K562 (cell line): Measurements from ENCODE around the gene DDX20. TPM values are rescaled to one million over a fixed set of nuclear protein-coding genes. Genes with fewer than 3 reads are reported as not detected.

Experiments used
- ATAC-seq: fragments of 200-7000 bp; cut with Tn5 transposase; 3 replicates; pipeline ENCODE4 v1.9.1; 2020; ENCODE audit warnings: moderate library complexity
- BruUV-seq: library from RNA; stranded (reverse); fragments of 400-500 nt; replicated peaks from 2 replicates; lab custom pipeline; 2021; lab: Mats Ljungman, UMichigan
- CTCF ChIA-PET: fragments of 300-600 bp; formaldehyde crosslinking; extraction: SDS; loops from one replicate; lab custom pipeline; 2021; ENCODE audit warnings: low intra/inter-chr PET ratio; lab: Yijun Ruan, JAX
- POLR2A ChIA-PET: fragments of 300-600, 350-650 bp; sonication (Branson Sonifier 250); formaldehyde crosslinking; extraction: SDS; loops from one replicate; lab custom pipeline; 2021; ENCODE audit warnings: antibody characterized with exemption, inconsistent platforms; lab: Yijun Ruan, JAX
- DNase-seq, 4 experiments: peaks; one replicate each; pipeline versions ENCODE4 v3.0.0 to v3.0.0-alpha.2; 2011 to 2018; ENCODE audit warnings: low spot score in 3 of 4, mixed read lengths in 3 of 4; ENCODE audit errors: extremely low read depth in 1 of 4
- FAIRE-seq: peaks from 2 replicates; lab custom pipeline; 2011; peaks lifted over from hg19 to GRCh38; lab: Jason Lieb, UNC
- H2AFZ ChIP-seq: 2 replicates; pipeline ENCODE4 v1.6.0; 2011; ENCODE audit warnings: low read depth, low read length, control low read depth, inconsistent platforms
- H3K27ac ChIP-seq: fragments of 200-600 bp; 3 replicates; pipeline ENCODE4 v1.8.0; 2011; ENCODE audit warnings: low read depth, mild to moderate bottlenecking, control low read depth, inconsistent platforms, low read length, moderate library complexity, mixed read lengths; ENCODE audit errors: extremely low read depth
- H3K27me3 ChIP-seq, 2 experiments: fragments of 300-600 bp in 1 of 2; 2 replicates in 1 of 2; 3 replicates in 1 of 2; pipeline versions ENCODE4 v1.6.0 to v1.8.0; 2011; ENCODE audit warnings: inconsistent platforms in 2 of 2, low read length in 2 of 2, mild to moderate bottlenecking in 1 of 2, mixed read lengths in 1 of 2, moderate library complexity in 1 of 2; ENCODE audit not compliant: control insufficient read depth in 2 of 2, insufficient read depth in 2 of 2
- H3K36me3 ChIP-seq: fragments of 300-600 bp; 3 replicates; pipeline ENCODE4 v1.8.0; 2011; ENCODE audit warnings: mild to moderate bottlenecking, low read length, inconsistent platforms; ENCODE audit not compliant: control insufficient read depth, insufficient read depth
- H3K4me1 ChIP-seq, 2 experiments: fragments of 200-600 bp in 1 of 2; replicated peaks in 1 of 2; 2 replicates in 1 of 2; 3 replicates in 1 of 2; pipeline versions ENCODE4 v1.5.1 to v1.8.0; 2011; ENCODE audit warnings: inconsistent platforms in 2 of 2, low read length in 2 of 2, mild to moderate bottlenecking in 1 of 2, mixed read lengths in 1 of 2, moderate library complexity in 1 of 2; ENCODE audit not compliant: control insufficient read depth in 2 of 2, insufficient read depth in 2 of 2
- H3K4me2 ChIP-seq: 2 replicates; pipeline ENCODE4 v1.6.1; 2011; ENCODE audit warnings: low read length, control low read depth, inconsistent platforms, mixed read lengths; ENCODE audit not compliant: insufficient read depth
- H3K4me3 ChIP-seq: fragments of 200-600 bp; sonication (generic), shearing (Covaris generic); 2 replicates; pipeline ENCODE4 v1.5.1; 2016; ENCODE audit warnings: control low read depth, inconsistent platforms
- H3K79me2 ChIP-seq: fragments of 200-600 bp; 3 replicates; pipeline ENCODE4 v1.8.0; 2011; ENCODE audit warnings: low read length, inconsistent platforms; ENCODE audit not compliant: control insufficient read depth, insufficient read depth
- H3K9ac ChIP-seq, 2 experiments: 2 replicates each; pipeline versions ENCODE4 v1.6.0 to v1.6.1; 2011; ENCODE audit warnings: low read depth in 2 of 2, low read length in 2 of 2, control low read depth in 1 of 2, inconsistent platforms in 1 of 2, mild to moderate bottlenecking in 1 of 2, mixed read lengths in 1 of 2; ENCODE audit not compliant: insufficient read depth in 1 of 2
- H3K9me1 ChIP-seq: one replicate; pipeline ENCODE4 v1.6.0; 2011; ENCODE audit warnings: inconsistent platforms, mild to moderate bottlenecking, low read length, moderate library complexity; ENCODE audit not compliant: control insufficient read depth, insufficient read depth
- H3K9me3 ChIP-seq: replicated peaks from 2 replicates; pipeline ENCODE4 v1.5.1; 2011; ENCODE audit warnings: low read depth, low read length, inconsistent platforms; ENCODE audit not compliant: control insufficient read depth, insufficient read depth
- H4K20me1 ChIP-seq: replicated peaks from 2 replicates; pipeline ENCODE4 v1.6.1; 2011; ENCODE audit warnings: low read length, inconsistent platforms, mixed read lengths; ENCODE audit not compliant: control insufficient read depth, insufficient read depth
- CCNT2 ChIP-seq: IDR thresholded peaks from 2 replicates; pipeline ENCODE4 v1.6.1; 2011; ENCODE audit warnings: borderline replicate concordance, low read depth, mild to moderate bottlenecking, moderate library complexity, mixed read lengths, low read length; ENCODE audit not compliant: insufficient read length; ENCODE audit errors: extremely low read depth
- MTF1 ChIP-seq: fragments of 250-450 bp; sonication (Bioruptor Pico); IDR thresholded peaks from 2 replicates; pipeline ENCODE4 v1.9.0; 2021; ENCODE audit warnings: moderate library complexity, mild to moderate bottlenecking, inconsistent platforms, borderline replicate concordance
- RCOR1 ChIP-seq, 2 experiments: IDR thresholded peaks; 2 replicates each; pipeline ENCODE4 v1.6.1; 2012; ENCODE audit warnings: low read depth in 2 of 2, low read length in 2 of 2, borderline replicate concordance in 1 of 2, improper control_type of control experiment in 1 of 2
- ZNF263 ChIP-seq: sonication (generic); formaldehyde crosslinking; IDR thresholded peaks from 2 replicates; pipeline ENCODE4 v1.8.0; 2022; ENCODE audit warnings: mild to moderate bottlenecking, missing genetic modification reagents, borderline replicate concordance
- WGBS: fragments of 100-300 bp; shearing (Covaris generic); methylation state at CpG from one replicate; pipeline ENCODE4 v1.1.6; 2016; ENCODE audit warnings: low coverage, mixed read lengths; ENCODE audit not compliant: insufficient coverage; ENCODE audit errors: missing lambda C conversion rate; 5-methylcytosine and 5-hydroxymethylcytosine counted together
- in situ Hi-C: fragments of 300-500 bp; cut with MboI; formaldehyde crosslinking; loops from 4 replicates; pipeline ENCODE4 v1.15.0; 2018; ENCODE audit warnings: inconsistent platforms, mixed read lengths
- intact Hi-C: fragments of 100-400 bp; cut with micrococcal nuclease; formaldehyde crosslinking; loops from 2 replicates; pipeline ENCODE4 v1.14.2; 2022
- polyA plus RNA-seq, 8 experiments: library from polyadenylated mRNA; depleted of rRNA in 4 of 8; stranded (reverse) in 5 of 8; unstranded in 3 of 8; fragments of >200 nt; fragmentation: Nextera tagmentation in 2 of 8; fragmentation: Illumina TruSeq in 1 of 8; extraction: Ambion mirVana in 2 of 8; extraction: Trizol in 1 of 8; gene quantifications; 2 replicates each; pipeline versions ENCODE4 v1.2.1 to v1.2.3, GENCODE V29; 2011 to 2014; ENCODE audit warnings: inconsistent platforms in 1 of 8, missing spikeins in 1 of 8
- total RNA-seq, 7 experiments: library from RNA; depleted of rRNA in 6 of 7; stranded (reverse); fragments of >200 nt in 6 of 7; fragmentation: Illumina TruSeq in 2 of 7; extraction: Trizol in 2 of 7; gene quantifications; 2 replicates each; pipeline versions ENCODE4 v1.2.1 to v1.2.3, GENCODE V29; 2011 to 2021; ENCODE audit warnings: low replicate concordance in 1 of 7

DDX20 gene
- total and polyA plus RNA-seq, 9 of the 15 experiments (the other 6 are each of a cell fraction or from before 2014, with no cell fraction given), result 8.3 to 33.4 (median 24.5) TPM

- H3K9me1 ChIP-seq, result peaks cover 2% of the 10 kb centered on the region
- no peaks in the 10 kb centered on the region for H3K79me2 ChIP-seq
- H3K27me3 ChIP-seq, result peaks cover 34 to 79% of the 10 kb centered on the region in 2 experiments
- no peaks in the 10 kb centered on the region; the same call in none of the 2 replicates for H4K20me1 ChIP-seq
- ATAC-seq, result no peak
- peaks cover 11 to 35% of the 10 kb centered on the region in 2 experiments for H3K4me1 ChIP-seq
- no peak for DNase-seq
- H3K9ac ChIP-seq, result no peak overlapping the region
- BruUV-seq, result no TSS peak
- H2AFZ ChIP-seq, result no peak overlapping the region
- ChIA-PET CTCF (interaction anchor here (0.8 kb wide), 1 partner anchor 10 kb away, joined by 3 read pairs; no protein-coding TSS in a partner anchor), POLR2A (interaction anchor here (0.8 to 2.2 kb wide), 2 partner anchors 18 to 230 kb away, joined by 3 to 10 read pairs; partner anchors contain the start of gene DDX20)
- H3K27ac ChIP-seq, result no peak overlapping the region
- 8% methylated on average over 8 of the region's 8 CpGs for WGBS
- intact Hi-C loops (no loop called here), in situ Hi-C loops (no loop called here)
- H3K36me3 ChIP-seq, result no peaks in the 10 kb centered on the region
- FAIRE-seq, result no peak
- TF ChIP-seq CCNT2 (no peak), ZNF263 (CRISPR knock-in tag) (0 out of 2 replicates have a peak, but pooled peaks have one; percentile 27), MTF1 (no peak), RCOR1 (IDR thresholded peaks at IDR 0.05; ENCODE audit: borderline replicate concordance in 1 of 2, low read depth in 2 of 2, low read length in 2 of 2) (no peak)
- H3K4me3 ChIP-seq, result no peak overlapping the region
- no peak overlapping the region for H3K4me2 ChIP-seq
- H3K9me3 ChIP-seq, result no peaks in the 10 kb centered on the region
These were observed 18.2 kb upstream of the DDX20 start for GRCh38 chr1:111737216-111738132.
